LNCaP clone FGC (cell line): ENCODE results near the gene CCDC102A.

Experiments used
- DNase-seq: peaks from one replicate; pipeline ENCODE4 v3.0.0-alpha.2; 2011; ENCODE audit warnings: low read depth
- H3K4me3 ChIP-seq: 2 replicates; pipeline ENCODE4 v1.5.1; 2011; ENCODE audit warnings: mild to moderate bottlenecking, low read depth, low read length, control low read depth
- CTCF ChIP-seq: IDR thresholded peaks from 2 replicates; pipeline ENCODE4 v1.5.1; 2012; ENCODE audit warnings: mild to moderate bottlenecking; ENCODE audit not compliant: control insufficient read depth, insufficient read depth; ENCODE audit errors: extremely low read depth

The CCDC102A gene

GRCh38 chr16:57514371-57514770 is 22.0 kb downstream of the CCDC102A start:
- H3K4me3 ChIP-seq, result no peak overlapping the region
- no peak for DNase-seq
- no peak for TF ChIP-seq CTCF

- H3K4me3 ChIP-seq, result no peak overlapping the region
- TF ChIP-seq CTCF, result no peak
- DNase-seq, result no peak
Observed at GRCh38 chr16:57513371-57514102, 22.8 kb downstream of the CCDC102A start.

GRCh38 chr16:57512296-57513001 is 23.9 kb downstream of the CCDC102A start:
- no peak overlapping the region for H3K4me3 ChIP-seq
- no peak for TF ChIP-seq CTCF
- no peak for DNase-seq

GRCh38 chr16:57510016-57510871 is 26.1 kb downstream of the CCDC102A start:
- H3K4me3 ChIP-seq, result no peak overlapping the region
- DNase-seq, result no peak
- TF ChIP-seq CTCF, result no peak

GRCh38 chr16:57509231-57509923 is 27.0 kb downstream of the CCDC102A start:
- no peak for TF ChIP-seq CTCF
- no peak for DNase-seq
- H3K4me3 ChIP-seq, result no peak overlapping the region

- no peak for DNase-seq
- TF ChIP-seq CTCF, result no peak
- no peak overlapping the region for H3K4me3 ChIP-seq
Observed at GRCh38 chr16:57508035-57508425, 28.3 kb downstream of the CCDC102A start.
